ENCODE data around the gene SRGAP1.

DNA sequence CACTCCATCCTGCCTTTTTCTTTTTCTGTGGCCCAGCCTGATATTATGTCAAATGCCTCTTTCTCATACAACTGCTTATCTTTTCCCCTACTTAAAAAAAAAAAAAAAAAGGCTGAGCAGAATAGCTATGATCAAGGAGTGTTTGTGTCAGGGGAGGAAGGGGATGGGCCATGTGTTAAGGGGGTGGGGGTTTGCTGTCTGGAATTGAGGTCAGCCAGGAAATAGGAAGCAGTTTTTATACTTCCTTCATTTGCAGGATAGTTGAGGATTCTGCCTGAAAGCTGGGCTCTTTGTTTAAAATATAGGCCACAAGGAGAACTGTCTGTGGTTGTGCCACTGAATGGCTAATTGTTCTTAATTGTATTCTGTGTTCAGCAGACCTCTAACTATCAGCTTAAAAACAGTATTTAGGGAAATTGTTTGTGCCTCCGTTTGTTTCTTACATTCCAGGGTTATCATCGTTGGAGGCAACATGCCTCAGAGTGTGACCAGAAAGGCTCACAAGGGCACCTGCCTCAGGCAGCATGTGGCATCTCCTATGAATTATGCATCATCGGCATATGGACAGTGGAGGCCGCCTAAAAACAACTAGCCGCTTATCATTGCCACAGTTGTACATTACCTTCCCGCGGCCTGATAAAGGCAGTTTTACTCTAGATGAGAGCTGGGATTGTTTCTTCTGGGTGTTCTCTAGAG, 96.0 kb downstream of the SRGAP1 start:
- TF ChIP-seq EZH2 (IDR thresholded peaks at IDR 0.05; ENCODE audit: insufficient read depth, poor library complexity, severe bottlenecking) (no peak), EZH2phosphoT487 (IDR thresholded peaks at IDR 0.05; ENCODE audit: insufficient read depth, low read depth) (no peak)
